T-helper 2 cell (primary cell): ENCODE data around the gene GYG2.

Source experiments
- DNase-seq, 5 experiments: peaks; one replicate each; pipeline versions ENCODE4 v3.0.0 to v3.0.0-alpha.2; 2012 to 2022

The GYG2 gene

DNA sequence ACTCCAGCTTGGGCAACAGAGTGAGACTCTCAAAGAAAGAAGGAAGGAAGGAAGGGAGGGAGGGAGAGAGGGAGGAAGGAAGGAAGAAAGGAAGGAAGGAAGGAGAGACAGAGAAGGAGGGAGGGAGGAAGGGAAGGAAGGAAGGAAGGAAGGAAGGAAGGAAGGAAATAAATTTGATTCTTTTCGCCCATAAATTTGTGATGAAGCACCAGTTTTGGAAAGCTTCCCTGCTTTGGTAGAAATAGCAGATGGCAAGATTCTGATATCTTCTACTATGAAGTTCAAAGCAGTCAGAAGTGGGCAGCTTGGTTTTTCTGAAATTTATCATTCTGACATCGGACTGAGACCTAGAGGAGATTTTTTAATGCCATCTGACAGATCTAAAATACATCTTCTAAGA is 11.7 kb upstream of the GYG2 start:
- DNase-seq, result no peak

DNA sequence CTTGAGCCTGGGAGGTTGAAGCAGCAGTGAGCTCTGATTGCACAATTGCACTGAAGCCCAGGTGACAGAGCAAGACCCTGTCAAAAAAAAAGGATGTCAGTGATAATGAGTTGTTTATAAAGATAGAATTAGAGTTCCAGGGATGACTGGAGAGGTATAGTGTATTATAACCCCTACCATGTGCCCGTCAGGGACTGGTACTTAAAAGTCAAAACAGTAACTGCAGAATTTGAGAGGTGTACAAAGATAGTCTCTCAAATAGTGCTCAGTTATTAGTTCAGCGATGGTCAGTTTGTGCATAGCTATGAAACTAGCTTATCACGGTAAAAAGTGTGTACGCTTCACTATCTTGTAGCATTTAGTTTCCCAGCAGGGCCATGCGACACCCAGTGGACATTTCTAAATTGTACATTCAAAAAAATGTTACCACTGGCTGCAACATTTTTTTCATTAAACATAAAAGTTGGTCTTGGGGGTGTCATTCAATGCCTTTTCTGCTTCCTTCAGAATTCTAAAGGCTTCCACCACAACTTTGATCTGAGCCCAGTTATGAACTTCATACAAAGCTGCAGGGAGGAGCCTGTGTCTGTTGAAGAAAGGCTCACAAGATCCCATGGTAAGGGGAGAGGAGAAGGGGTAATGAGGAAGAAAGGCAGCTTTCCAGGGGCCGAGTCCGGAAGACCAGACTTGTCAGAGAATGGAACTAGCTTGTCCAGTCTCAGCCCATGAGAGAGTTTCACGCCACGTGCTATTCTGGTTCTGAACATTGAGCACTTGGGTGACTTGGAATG is 9.2 kb upstream of the GYG2 start:
- DNase-seq, result peak in 1 of 5 experiments; percentile 7

DNA sequence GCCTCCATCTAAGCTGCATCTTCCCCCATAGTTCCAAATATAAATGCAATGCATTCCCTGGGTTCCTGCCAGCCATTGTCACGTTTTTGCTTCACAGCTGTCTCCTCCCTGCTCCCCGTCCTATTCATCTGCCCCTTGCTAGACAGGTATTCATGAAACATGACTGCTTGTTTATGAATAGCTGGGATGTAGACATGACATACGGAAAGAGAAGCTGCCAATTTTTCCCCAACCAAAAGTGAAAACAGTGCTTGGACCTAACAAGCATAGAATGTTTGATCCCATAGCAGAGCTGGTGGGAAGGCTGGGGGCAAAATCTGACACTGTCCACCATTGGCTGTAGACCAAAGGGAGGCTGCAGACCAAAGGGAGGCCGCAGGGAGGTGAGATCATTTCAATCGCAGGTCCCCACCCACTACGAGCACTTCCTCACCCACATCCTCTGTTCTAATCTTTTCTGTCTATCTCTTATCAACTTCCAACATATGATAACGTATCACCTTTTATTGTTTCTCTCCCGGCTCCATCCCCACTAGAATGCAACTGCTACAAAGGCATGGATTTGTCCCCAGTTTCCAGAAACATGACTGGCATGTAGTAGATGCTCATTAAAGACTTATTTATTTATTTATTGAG is 8.5 kb upstream of the GYG2 start:
- DNase-seq, result peak in 1 of 5 experiments; percentile 40

DNA sequence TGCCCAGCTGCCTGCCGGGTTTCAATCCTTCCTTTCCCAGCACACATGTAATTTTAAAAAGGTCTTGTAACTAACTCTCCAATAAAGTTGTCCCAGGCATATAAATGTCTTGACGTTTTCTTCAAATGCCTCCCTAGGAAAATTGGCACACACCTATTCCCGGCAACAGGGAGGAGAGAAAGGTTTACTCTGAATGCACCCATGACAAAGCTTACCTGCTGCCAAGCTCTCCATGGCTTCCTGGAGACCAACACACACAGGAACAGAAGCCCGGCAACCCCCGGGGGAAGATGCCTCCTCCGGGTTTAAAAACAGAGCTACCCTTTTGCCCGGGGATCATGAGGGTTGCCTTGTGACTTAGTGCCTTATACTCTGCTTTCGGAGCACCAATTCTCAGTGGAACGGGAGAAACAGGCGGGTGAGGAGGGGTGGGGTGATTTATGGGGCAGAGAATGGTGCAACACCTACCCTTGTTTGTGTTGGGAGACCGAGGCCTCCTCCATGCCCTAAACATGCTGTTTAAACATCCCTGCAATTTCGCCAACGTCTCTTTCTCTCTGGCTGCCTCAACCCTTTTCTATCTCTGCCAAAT is 4.8 kb upstream of the GYG2 start:
- no peak for DNase-seq

DNA sequence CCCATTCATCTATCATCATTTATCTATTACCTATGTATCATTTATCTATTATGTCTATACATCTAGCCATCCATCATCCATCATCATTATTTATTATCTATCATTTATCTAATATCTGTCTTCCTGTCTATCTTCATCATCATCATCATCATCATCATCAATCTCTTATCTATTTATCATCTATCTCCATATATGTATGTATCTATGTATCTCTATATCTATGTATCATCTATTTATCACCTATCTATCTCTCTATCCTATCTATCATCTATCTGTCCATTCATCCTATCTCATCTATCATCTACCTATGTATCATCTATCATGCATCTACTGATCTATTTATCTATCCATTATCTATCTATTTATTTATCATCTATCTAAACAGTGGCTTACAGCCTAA is 3.8 kb upstream of the GYG2 start:
- DNase-seq, result no peak

- no peak for DNase-seq
These were observed 255 bp downstream of the GYG2 start for GRCh38 chrX:2828959-2829411.

DNA sequence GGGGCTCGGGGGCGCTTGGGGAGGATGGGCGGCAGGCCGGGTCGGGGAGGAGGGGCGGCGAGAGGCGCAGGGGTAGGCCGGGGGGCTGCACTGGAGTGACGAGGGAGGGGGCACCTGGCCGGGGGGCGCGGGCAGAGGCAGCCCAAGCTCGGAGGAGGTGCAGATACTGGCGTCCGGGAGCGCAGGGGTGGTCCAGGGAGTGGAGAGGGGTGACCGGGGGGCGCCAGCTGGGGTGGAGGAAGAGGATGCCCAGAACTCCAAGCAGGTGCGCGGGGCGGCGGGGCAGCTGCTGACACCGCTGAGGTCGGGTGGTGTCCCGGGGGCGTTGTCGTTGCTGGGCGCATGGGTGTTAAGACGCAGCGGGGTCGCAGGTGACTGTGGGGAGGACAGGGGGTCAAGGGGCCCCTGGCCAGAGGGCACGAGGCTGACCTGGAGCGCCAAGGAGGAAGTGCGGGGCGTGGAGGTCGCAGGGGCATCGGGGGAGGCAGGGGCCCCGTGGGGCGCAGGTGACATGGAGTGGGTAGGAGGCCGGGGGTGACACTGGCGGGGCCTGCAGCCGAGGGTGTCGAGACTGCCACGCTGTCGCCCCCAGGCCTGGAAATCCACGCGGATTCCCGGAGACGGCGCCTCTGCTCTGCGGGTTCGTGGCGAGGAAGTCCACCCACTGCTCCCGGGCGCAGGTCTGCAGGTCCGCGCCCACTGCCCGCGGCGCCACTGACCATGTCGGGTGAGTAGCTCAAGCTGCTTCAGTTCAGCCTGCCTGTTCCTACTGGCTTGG is 928 bp downstream of the GYG2 start:
- DNase-seq, result no peak

DNA sequence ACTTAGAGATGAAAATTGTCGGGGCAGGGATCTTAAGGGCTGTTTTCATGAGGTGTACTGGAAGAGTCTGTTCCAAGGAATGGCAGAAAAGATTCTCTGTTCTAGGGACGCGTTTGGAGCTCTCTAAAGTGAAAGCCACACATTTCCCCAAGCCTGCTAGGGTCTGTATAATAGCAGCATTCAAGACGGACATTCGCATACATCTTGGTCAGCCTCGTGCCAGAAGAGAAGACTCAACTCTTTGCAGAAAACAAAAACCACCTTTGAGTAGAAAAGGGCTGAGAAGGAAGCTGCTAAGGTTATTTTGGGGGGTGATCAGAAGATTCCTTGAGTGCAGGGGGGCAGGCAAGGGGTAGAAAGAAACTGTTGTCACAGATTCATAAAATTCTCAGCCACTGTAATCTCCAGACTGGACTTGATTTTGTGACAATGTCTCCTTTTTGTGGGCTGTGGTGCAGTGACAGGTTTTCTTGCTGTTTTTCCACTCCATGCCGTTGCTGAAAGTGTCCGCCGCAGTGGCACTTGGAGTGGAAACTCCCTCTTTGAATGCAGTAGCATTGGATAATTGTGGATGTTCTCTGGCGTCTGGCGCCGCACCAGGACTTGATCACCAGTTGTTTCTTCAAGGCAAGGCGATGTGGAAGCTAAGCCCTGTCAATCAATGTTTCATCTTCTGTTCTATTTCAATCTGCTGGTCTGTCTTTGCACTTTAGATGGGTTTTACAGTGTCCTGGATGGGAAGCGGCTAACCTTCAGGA is 2.9 kb downstream of the GYG2 start:
- no peak for DNase-seq

DNA sequence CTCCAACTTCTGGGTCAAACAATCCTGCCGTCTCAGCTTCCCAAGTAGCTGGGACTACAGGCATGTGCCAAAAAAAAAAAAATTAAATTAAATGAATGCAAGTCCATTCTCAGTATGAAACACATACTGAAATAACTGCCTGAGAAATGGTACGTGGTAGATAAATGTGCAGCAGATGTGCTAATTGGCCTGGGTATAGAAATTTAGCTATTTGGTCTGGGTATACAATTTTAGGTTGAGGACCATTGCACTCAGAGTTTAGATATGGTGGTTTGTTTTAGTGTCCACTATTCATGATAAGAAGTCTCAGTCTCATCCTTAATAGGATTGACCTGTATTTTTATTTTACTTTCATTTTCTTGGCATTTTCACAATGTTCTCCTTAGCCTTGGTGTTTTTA is 9.2 kb downstream of the GYG2 start:
- no peak for DNase-seq

DNA sequence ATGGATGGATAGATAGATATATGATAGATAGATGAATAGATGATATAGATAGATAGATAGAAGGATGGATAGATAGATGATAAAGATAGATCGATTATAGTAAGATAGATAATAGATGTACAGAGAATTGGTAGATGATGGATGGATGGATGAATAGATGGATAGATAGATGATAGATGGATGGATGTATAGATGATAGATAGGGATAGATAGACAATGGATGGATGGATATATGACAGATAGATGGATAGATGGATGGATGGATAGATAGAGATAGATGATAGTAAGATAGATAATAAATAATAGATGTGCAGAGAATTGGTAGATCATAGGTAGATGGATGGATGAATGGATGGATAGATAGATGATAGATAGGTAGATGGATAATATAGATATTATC is 12.2 kb downstream of the GYG2 start:
- no peak for DNase-seq

DNA sequence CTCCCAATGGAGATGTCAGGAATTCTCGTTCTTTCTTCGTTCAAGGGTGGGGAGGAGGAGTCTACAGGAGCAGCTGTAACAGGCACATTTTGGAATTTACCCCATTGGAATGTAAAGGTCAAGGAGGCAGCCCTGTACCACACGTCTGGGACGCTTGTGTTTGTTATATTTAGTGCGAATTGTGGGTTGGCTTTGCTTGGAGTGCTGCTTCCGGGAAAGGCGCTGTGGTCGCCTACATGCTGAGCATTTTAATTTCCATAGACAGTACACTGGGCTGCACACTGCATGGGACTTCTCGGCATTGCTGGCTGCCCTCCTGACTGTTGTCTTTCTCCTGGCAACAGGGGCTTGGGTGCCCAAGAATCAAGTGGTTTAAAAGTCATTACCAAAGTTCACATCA is 12.8 kb downstream of the GYG2 start:
- no peak for DNase-seq

GRCh38 chrX:2846992-2847391 is 18.3 kb downstream of the GYG2 start:
- DNase-seq, result no peak

- no peak for DNase-seq
These were observed 20.2 kb downstream of the GYG2 start for GRCh38 chrX:2848871-2849301.

DNA sequence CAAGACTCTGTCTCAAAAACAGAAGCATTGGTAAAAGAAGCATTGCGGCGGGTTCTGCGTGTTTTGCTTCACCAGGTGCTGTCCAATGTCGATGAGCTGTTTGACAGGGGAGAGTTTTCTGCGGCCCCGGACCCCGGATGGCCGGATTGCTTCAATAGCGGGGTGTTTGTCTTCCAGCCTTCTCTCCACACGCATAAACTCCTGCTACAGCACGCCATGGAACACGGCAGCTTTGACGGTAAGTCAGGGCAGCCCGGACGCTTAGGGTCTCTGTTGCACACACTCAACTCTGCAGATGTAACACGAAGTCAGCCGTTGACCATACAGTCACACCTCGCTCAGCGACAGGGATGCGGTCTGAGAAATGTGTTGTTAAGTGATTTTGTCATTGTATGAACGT is 26.2 kb downstream of the GYG2 start:
- DNase-seq, result no peak

- DNase-seq, result no peak
These were observed 27.0 kb downstream of the GYG2 start for GRCh38 chrX:2855761-2856160.

DNA sequence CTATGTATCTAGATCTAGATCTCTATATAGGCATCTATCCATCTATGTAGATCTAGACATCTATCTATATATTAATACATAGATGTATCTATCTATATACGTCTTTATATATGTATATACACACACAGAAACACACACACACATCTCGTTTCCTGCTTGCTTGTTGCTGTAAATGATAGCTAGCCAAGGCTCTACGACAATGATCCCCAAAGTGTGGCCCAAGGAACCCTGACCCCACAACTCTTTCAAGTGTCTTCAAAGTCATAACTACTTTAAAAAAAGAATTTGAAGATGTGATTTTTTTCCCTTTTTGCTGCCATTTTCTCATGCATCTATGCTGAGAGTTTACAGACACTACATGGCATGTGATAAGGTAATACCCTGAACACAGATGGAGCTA is 28.8 kb downstream of the GYG2 start:
- DNase-seq, result no peak

GRCh38 chrX:2859197-2859797 is 30.6 kb downstream of the GYG2 start:
- no peak for DNase-seq

GRCh38 chrX:2862404-2862803 is 33.7 kb downstream of the GYG2 start:
- DNase-seq, result no peak

- DNase-seq, result no peak
These were observed 34.9 kb downstream of the GYG2 start for GRCh38 chrX:2863646-2864045.

DNA sequence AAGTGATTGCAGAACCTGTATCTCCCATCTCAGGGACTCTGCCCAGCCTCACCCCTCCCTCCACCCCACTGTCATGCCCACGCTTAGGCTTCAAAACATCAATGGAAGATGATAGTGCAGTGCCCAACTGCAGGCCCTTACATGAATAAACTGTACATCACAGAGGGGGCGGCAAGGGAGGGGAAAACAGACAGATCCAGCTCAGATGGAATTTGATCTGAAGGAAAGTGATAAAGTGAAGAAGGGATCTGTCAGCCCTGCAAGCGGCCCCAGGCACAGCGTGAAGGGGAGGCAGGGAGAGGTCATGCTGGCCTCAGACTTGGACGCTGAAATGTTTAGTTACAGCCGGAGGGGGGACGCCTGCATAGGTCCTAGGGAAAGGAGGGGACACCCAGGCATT is 38.5 kb downstream of the GYG2 start:
- no peak for DNase-seq

- no peak for DNase-seq
These were observed 41.9 kb downstream of the GYG2 start for GRCh38 chrX:2870650-2871049.

- DNase-seq, result no peak
These were observed 43.1 kb downstream of the GYG2 start for GRCh38 chrX:2871831-2872230.
